ENCODE data around the gene SPACA1.

DNA sequence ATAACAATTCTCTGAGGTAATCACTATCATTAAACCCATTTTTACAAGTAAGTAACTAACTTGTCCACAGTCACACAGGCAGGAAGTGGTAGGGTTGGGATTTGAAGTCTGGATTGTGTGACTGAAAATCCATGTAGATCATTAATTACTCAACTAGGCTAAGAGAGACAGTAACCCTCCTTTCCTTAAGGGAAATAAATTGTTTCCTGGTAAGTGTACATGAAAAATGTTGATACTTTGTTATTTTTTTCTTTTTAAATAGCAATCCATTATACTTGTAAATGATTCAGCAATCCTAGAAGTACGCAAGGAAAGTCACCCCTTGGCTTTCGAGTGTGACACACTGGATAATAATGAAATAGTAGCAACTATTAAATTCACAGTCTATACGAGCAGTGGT lies 11.6 kb downstream of the SPACA1 start:
- TF ChIP-seq, protein P1, sequence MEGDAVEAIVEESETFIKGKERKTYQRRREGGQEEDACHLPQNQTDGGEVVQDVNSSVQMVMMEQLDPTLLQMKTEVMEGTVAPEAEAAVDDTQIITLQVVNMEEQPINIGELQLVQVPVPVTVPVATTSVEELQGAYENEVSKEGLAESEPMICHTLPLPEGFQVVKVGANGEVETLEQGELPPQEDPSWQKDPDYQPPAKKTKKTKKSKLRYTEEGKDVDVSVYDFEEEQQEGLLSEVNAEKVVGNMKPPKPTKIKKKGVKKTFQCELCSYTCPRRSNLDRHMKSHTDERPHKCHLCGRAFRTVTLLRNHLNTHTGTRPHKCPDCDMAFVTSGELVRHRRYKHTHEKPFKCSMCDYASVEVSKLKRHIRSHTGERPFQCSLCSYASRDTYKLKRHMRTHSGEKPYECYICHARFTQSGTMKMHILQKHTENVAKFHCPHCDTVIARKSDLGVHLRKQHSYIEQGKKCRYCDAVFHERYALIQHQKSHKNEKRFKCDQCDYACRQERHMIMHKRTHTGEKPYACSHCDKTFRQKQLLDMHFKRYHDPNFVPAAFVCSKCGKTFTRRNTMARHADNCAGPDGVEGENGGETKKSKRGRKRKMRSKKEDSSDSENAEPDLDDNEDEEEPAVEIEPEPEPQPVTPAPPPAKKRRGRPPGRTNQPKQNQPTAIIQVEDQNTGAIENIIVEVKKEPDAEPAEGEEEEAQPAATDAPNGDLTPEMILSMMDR (IDR thresholded peaks at IDR 0.05) = no peak
- no peak for TF ChIP-seq POLR2A (IDR thresholded peaks at IDR 0.05)
